Right ventricle myocardium superior (tissue), 1 donor: ENCODE data around the gene CXCR1. TPM values are rescaled to one million over a fixed set of nuclear protein-coding genes. Genes with fewer than 3 reads are reported as not detected.
A peak's percentile ranks its signal among the peaks of the same experiment; 100 is the strongest.
"Not testable (repeated sequence)": the region's sequence is repeated elsewhere in the genome, so short reads cannot be mapped to it uniquely, and the experiment has no call there.

Experiments
- ATAC-seq: fragments of 200-7000 bp; cut with Tn5 transposase; one replicate; pipeline ENCODE4 v1.9.1; 2020; ENCODE audit warnings: mild to moderate bottlenecking; ENCODE audit not compliant: poor library complexity
- DNase-seq: peaks from one replicate; pipeline ENCODE4 v3.0.0-alpha.2; 2020
- intact Hi-C: fragments of 100-400 bp; cut with DNase I; formaldehyde crosslinking; loops from one replicate; pipeline ENCODE4 v1.11.2; 2022
- total RNA-seq: library from RNA; stranded (reverse); fragmentation: NEBNext Ultra II Directional; extraction: Animal tissue kit (Norgen Biotek cat#: 25700); gene quantifications from one replicate; pipeline ENCODE4 v1.2.1, GENCODE V29; 2021
- donor health status: DM: no; HTN: yes; CAD: no; lungs with severe emphysema.

The CXCR1 gene
- total RNA-seq, 1 donor from 2014 or later: 0.54 TPM

GRCh38 chr2:218125095-218125494 is 41.7 kb downstream of the CXCR1 start:
- ATAC-seq (peak; percentile 82), DNase-seq (no peak)
- intact Hi-C loops: no loop called here

GRCh38 chr2:218123986-218124385 is 42.8 kb downstream of the CXCR1 start:
- DNase-seq (no peak), ATAC-seq (no peak)
- intact Hi-C loops: no loop called here

GRCh38 chr2:218122286-218122685 is 44.5 kb downstream of the CXCR1 start:
- DNase-seq, ATAC-seq, intact Hi-C loops: not testable (repeated sequence)

- intact Hi-C loops, DNase-seq, ATAC-seq: not testable (repeated sequence)
These were observed 45.0 kb downstream of the CXCR1 start for GRCh38 chr2:218121789-218122188.

Other genes with a start within 250 kb of the CXCR1 start
- 722 TPM for gene TNS1, start 164.0 kb downstream of the CXCR1 start, total RNA-seq
- not detected for gene RUFY4, start 97.7 kb downstream of the CXCR1 start, total RNA-seq
- 0.89 TPM for gene CXCR2, start 40.9 kb downstream of the CXCR1 start, total RNA-seq
- 123 TPM for gene ARPC2, start 50.2 kb upstream of the CXCR1 start, total RNA-seq
- 1.8 TPM for gene GPBAR1, start 94.1 kb upstream of the CXCR1 start, total RNA-seq
- gene AAMP, start 103.2 kb upstream of the CXCR1 start, total RNA-seq: 48.4 TPM
- gene PNKD, start 103.6 kb upstream of the CXCR1 start, total RNA-seq: 72.9 TPM
- gene TMBIM1, start 125.5 kb upstream of the CXCR1 start, total RNA-seq: 117 TPM
- gene CATIP, start 189.9 kb upstream of the CXCR1 start, total RNA-seq: not detected
- gene SLC11A1, start 215.3 kb upstream of the CXCR1 start, total RNA-seq: 4.4 TPM
- 85.1 TPM for gene CTDSP1, start 232.9 kb upstream of the CXCR1 start, total RNA-seq